Fibroblast of villous mesenchyme (primary cell): ENCODE data around the gene AJAP1. TPM values are rescaled to one million over a fixed set of nuclear protein-coding genes. Genes with fewer than 3 reads are reported as not detected.

ENCODE experiments used
- DNase-seq: peaks from one replicate; pipeline ENCODE4 v3.0.0-alpha.2; 2010; ENCODE audit warnings: low read depth
- H3K4me3 ChIP-seq: 2 replicates; pipeline ENCODE4 v1.5.1; 2011; ENCODE audit warnings: low read depth, mild to moderate bottlenecking, low read length
- CTCF ChIP-seq: IDR thresholded peaks from 2 replicates; pipeline ENCODE4 v1.5.1; 2012; ENCODE audit warnings: low read depth, mild to moderate bottlenecking, low read length; ENCODE audit not compliant: insufficient read depth
- total RNA-seq: library from RNA; depleted of rRNA; stranded (reverse); fragments of >200 nt; gene quantifications from 2 replicates; pipeline ENCODE4 v1.2.3, GENCODE V29; 2012

AJAP1 gene
- total RNA-seq, 1 donor: under 0.01 TPM

GRCh38 chr1:4703646-4704045 lies 49.2 kb downstream of the AJAP1 start:
- no peak for TF ChIP-seq CTCF
- no peak for DNase-seq
- no peak overlapping the region for H3K4me3 ChIP-seq

- no peak overlapping the region for H3K4me3 ChIP-seq
- DNase-seq: no peak
- TF ChIP-seq CTCF: no peak
These were observed 54.6 kb downstream of the AJAP1 start for GRCh38 chr1:4708840-4709507.

GRCh38 chr1:4709641-4710040 lies 55.2 kb downstream of the AJAP1 start:
- H3K4me3 ChIP-seq: no peak overlapping the region
- TF ChIP-seq CTCF: no peak
- no peak for DNase-seq

GRCh38 chr1:4710592-4711415 lies 56.4 kb downstream of the AJAP1 start:
- H3K4me3 ChIP-seq: no peak overlapping the region
- DNase-seq: no peak
- no peak for TF ChIP-seq CTCF

GRCh38 chr1:4711416-4712275 lies 57.2 kb downstream of the AJAP1 start:
- H3K4me3 ChIP-seq: no peak overlapping the region
- no peak for TF ChIP-seq CTCF
- no peak for DNase-seq

- no peak for TF ChIP-seq CTCF
- no peak for DNase-seq
These were observed 59.3 kb downstream of the AJAP1 start for GRCh38 chr1:4713669-4714068.

More at GRCh38 chr1:4713669-4714068, 59.3 kb downstream of the AJAP1 start:
- no peak overlapping the region for H3K4me3 ChIP-seq
